ENCODE results near the gene TEKT5. TPM values are rescaled to one million over a fixed set of nuclear protein-coding genes. Genes with fewer than 3 reads are reported as not detected.

The TEKT5 gene
- total RNA-seq, 4 donors from 2014 or later, result 0.51 to 0.94 TPM; not detected in 2

- TF ChIP-seq CTCF (IDR thresholded peaks at IDR 0.05; ENCODE audit: low read depth), result no peak
These were observed 46.9 kb downstream of the TEKT5 start for GRCh38 chr16:10647721-10648296.

GRCh38 chr16:10647264-10647720 lies 47.4 kb downstream of the TEKT5 start:
- TF ChIP-seq CTCF (IDR thresholded peaks at IDR 0.05; ENCODE audit: low read depth), result no peak

GRCh38 chr16:10646581-10647263 lies 48.0 kb downstream of the TEKT5 start:
- no peak for TF ChIP-seq CTCF (IDR thresholded peaks at IDR 0.05; ENCODE audit: low read depth)

- no peak for TF ChIP-seq CTCF (IDR thresholded peaks at IDR 0.05; ENCODE audit: low read depth)
These were observed 48.5 kb downstream of the TEKT5 start for GRCh38 chr16:10646228-10646580.

GRCh38 chr16:10644092-10644491 lies 50.6 kb downstream of the TEKT5 start:
- TF ChIP-seq CTCF (IDR thresholded peaks at IDR 0.05; ENCODE audit: low read depth), result no peak

GRCh38 chr16:10642964-10643363 lies 51.8 kb downstream of the TEKT5 start:
- TF ChIP-seq CTCF (IDR thresholded peaks at IDR 0.05; ENCODE audit: low read depth), result no peak

- no peak for TF ChIP-seq CTCF (IDR thresholded peaks at IDR 0.05; ENCODE audit: low read depth)
These were observed 52.5 kb downstream of the TEKT5 start for GRCh38 chr16:10641953-10642949.

Data from subcutaneous adipose tissue (tissue), 4 donors.